ENCODE results near the gene RAB6A.
A peak's percentile ranks its signal among the peaks of the same experiment; 100 is the strongest.
"Not testable (repeated sequence)": the region's sequence is repeated elsewhere in the genome, so short reads cannot be mapped to it uniquely, and the experiment has no call there.

RAB6A gene

DNA sequence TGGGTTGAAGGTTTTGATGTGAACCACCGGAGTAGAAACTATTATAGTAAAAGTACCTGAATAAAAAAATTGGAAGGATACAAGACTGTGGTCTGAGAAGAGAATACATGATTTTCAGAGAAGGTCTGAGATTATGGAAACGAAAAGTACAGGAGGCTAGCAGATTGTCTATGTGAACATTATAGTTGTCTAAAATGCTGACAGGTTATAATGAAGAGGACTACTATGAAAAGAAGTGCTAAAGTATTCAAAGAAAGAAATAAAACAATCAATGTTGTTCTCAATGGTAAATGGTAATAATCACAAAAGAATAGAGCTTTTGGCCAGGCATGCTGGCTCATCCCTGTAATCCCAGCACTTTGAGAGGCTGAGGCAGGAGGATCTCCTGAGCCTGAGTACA lies 34.0 kb downstream of the RAB6A start:
- no peak for DNase-seq (ENCODE audit: low read depth in 2 of 2)

DNA sequence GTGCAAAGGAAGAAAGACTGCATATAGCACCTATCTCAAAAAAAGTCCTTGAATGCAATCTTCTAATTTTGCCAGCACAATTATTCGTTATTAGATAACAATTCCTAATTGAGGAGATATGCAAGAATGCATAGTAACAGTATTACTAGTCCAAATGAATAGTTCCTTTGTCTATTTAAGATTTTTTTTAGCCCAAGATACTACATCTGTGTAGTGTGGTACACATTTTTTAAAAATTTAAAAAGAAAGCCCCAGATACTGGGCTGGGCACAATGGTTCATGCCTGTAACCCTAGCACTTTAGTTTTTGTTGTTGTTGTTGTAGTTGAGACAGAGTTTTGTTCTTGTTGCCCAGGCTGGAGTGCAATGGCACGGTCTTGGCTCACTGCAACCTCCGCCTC lies 43.7 kb downstream of the RAB6A start:
- no peak for DNase-seq (ENCODE audit: low read depth in 2 of 2)

- no peak for DNase-seq (ENCODE audit: low read depth in 2 of 2)
Observed at GRCh38 chr11:73716153-73717056, 44.5 kb downstream of the RAB6A start.

GRCh38 chr11:73715541-73715940 lies 45.3 kb downstream of the RAB6A start:
- DNase-seq (ENCODE audit: low read depth in 2 of 2) = no peak

GRCh38 chr11:73710964-73711363 lies 49.9 kb downstream of the RAB6A start:
- no peak for DNase-seq (ENCODE audit: low read depth in 2 of 2)

- no peak for DNase-seq (ENCODE audit: low read depth in 2 of 2)
Observed at GRCh38 chr11:73705053-73705452, 55.8 kb downstream of the RAB6A start.

DNA sequence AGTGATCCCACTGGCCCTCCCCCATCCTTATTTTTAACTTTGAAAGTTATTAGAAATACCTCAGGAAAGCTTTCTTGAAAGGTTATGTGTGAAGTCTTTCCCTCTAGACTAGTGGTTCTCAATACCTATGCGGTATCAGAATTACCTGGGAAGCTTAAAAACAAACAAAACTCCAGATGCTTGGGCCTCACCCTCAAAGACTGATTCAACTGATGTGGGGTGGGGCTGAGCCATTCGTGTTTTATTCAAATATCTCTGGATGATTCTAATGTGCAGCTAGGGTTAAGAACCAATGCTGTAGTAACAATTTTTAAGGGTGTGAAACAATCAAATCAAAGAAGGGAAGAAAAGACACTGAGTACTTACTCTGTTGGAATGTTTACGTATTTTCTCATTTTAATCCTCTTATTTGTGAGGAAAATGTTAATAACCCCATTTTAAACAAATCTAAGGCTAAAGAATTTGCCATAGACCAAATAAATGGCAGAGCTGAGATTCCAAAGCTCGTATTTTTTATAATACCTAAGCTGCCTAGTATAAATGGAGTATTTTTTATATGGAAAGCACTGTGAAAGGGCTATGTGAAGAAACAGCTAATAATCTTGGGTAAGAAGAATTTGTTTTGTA lies 66.9 kb downstream of the RAB6A start:
- no peak for DNase-seq (ENCODE audit: low read depth in 2 of 2)

GRCh38 chr11:73680687-73681086 lies 80.2 kb downstream of the RAB6A start:
- no peak for DNase-seq (ENCODE audit: low read depth in 2 of 2)

DNA sequence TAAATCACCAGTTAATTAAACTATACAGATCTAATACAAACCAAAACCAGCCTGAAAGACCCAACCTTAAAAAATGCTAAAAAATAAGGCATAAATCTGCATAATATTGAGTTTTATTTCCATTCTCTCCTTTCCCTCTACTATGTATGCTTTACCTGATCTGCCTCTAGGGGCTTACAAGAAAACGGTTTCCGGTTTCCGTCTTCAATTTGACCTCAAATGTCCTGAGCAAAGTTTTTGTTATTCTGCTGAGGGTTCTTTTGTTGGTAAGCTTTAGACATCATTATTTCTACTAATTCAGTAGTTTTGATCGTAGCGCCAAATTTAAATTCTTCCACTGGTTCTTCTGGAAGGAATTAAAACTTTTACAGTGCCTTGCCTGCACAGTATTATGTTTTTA lies 84.3 kb downstream of the RAB6A start:
- not testable (repeated sequence) for DNase-seq (ENCODE audit: low read depth in 2 of 2)

GRCh38 chr11:73671701-73672100 lies 89.2 kb downstream of the RAB6A start:
- DNase-seq (ENCODE audit: low read depth in 2 of 2) = no peak

DNA sequence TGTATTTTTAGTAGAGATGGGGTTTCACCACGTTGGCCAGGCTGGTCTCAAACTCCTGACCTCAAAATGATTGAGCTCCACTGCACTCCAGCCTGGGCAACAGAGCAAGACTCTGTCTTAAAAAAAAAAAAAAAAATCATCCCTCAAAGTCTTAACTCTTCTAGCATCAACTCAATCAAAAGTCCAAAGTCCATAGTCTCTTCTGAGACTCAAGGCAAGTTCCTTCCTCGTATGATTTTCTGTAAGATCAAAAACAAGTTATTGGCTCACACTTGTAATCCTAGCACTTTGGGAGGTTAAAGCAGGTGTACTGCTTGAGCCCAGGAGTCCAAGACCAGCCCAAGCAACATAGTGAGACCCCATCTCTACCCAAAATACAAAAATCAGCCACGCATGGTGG lies 90.1 kb downstream of the RAB6A start:
- no peak for DNase-seq (ENCODE audit: low read depth in 2 of 2)

- DNase-seq (ENCODE audit: low read depth in 2 of 2) = no peak
Observed at GRCh38 chr11:73667891-73668290, 93.0 kb downstream of the RAB6A start.

DNA sequence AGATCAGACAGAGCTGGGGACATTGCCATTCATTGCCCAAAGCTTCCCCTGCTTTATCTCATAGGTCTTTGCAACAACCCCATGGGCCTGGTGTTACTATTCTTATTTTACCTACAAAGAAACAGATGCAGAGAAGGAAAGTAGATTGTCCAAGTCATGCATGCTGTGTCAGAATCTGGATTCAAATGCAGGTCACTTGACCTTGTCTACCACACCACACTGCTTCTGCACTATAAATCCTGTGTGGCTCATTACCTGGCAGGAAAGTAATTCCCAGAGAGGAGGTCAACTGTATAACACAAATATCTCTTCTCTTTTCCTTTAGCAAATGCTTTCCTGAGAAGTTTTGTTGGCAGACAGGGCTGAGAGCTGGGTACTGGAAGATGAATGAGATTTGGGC lies 96.0 kb downstream of the RAB6A start:
- no peak for DNase-seq (ENCODE audit: low read depth in 2 of 2)

- no peak for DNase-seq (ENCODE audit: low read depth in 2 of 2)
Observed at GRCh38 chr11:73663604-73664495, 97.0 kb downstream of the RAB6A start.

GRCh38 chr11:73662445-73663157 lies 98.3 kb downstream of the RAB6A start:
- DNase-seq (ENCODE audit: low read depth in 2 of 2) = no peak

DNA sequence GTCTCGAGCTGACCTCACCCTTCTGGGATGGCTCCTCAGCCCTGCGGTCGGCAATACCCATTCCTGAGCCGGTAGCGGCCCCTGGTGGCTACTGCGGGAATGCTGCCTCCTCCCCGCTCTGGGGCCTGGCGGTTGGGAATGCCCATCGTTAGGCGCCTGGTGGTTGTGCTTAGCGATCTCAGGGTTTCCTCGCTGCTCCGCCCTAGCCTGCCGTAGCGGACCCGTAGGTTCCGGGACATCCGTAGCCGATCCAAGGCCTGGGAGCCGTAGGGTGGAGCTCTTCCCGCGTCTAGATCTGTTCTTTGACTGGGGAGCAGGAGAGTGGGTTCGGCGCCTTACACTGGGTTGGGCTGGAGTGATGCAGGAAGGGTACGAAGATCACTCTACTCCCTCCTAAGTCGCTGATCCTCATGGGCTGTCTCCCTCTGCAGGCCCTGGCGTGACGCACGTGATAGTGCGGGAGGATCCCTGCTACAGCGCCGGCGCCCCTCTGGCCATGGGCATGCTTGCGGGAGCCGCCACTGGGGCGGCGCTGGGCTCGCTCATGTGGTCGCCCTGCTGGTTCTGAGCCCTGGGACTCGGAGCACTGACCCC lies 99.7 kb downstream of the RAB6A start:
- DNase-seq (ENCODE audit: low read depth in 2 of 2) = peak; percentile 67 to 86

DNA sequence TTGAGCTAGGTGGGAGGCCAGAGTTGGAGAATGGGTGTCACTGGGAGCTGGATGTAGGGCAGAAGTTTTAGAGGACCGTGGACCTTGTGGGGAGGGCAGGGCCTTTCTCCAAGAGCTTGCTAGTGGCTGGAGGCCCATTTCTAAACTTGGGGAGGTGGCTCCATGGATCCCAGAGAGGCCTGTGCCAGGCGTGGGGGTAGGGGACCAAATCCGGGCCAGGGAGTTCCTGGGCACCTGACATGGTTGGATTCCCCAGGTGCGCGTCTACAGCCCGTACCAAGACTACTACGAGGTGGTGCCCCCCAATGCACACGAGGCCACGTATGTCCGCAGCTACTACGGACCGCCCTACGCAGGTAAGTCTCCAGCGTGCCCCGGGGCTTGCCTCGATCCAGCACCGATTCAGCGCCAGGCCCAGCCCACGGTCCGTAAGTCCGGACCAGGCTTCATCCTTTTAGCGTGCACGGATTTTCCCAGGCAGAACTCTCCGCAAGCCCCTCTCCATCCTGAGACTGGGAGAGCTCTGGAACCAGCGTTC lies 100.3 kb downstream of the RAB6A start:
- DNase-seq (ENCODE audit: low read depth in 2 of 2) = no peak

DNA sequence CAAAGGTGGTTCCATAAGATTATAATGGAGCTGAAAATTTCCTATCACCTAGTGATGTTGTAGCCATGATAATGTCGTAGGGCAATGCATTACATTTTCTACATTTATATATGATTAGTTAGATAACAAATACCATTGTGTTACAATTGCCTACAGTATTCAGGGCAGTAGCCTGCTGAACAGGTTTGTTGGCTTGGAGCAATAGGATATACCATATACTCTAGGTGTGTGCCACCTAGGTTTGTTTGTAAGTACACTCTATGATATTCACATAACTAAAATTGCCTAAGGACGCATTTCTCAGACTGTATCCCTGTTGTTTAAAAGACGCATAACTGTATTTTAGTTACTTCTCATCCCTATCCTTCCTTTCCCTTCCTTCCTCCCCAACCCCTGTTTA lies 100.9 kb downstream of the RAB6A start:
- no peak for DNase-seq (ENCODE audit: low read depth in 2 of 2)

DNA sequence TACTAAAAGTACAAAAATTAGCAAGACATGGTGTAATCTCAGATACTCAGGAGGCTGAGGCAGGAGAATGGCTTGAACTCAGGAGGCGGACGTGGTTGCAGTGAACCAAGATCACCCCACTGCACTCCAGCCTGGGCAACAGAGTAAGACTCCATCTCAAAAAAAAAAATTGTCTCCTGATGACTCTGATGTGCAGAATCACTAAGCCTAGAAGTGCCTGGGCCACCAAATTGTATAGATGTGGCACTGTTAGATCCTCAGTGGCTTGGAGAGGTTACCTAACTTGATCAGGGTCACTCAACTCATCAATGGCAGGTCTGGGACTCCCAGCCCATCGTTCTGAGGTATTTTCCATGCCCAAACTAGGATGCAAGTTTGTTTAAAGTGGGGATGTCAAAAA lies 103.9 kb downstream of the RAB6A start:
- DNase-seq (ENCODE audit: low read depth in 2 of 2) = no peak

GRCh38 chr11:73655686-73656085 lies 105.2 kb downstream of the RAB6A start:
- no peak for DNase-seq (ENCODE audit: low read depth in 2 of 2)

- DNase-seq (ENCODE audit: low read depth in 2 of 2) = no peak
Observed at GRCh38 chr11:73654482-73655021, 106.3 kb downstream of the RAB6A start.
